Measurements from ENCODE around the gene TPCN1. TPM values are rescaled to one million over a fixed set of nuclear protein-coding genes. Genes with fewer than 3 reads are reported as not detected.

TPCN1 gene
- polyA plus RNA-seq, 1 experiment = 10.9 TPM

DNA sequence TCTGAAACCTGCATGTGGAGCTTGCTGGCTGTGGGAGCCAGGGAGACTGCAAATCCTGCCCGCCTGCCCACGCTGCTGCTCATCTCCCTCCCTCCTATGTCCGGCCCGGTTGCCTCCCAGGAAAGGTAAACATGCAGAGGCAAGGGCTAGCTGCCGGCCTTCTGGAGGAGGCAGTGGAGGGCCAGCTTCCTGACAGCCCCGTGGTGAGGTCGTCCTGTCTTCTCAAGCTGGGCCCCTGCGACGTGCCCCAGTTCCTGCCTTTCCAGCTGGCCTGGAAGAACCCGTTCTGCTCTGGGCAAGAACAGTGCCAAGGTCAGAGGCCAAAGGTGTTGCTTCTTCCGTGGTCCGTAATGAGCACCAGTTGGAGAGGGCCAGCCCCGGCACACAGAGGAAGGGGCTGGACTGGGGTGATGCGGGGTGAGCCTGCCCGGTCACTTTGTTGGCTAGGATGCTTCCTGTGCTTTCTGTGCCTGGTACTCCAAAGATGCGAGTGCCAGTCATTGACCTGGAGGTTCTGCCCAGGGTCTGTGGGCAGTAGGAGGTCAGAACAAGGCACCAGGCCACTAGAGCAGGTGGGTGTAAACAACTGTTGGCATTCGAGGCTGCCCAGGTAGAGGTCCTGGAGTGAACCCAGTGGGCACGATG lies 25.3 kb downstream of the TPCN1 start:
- ChIA-PET POLR2A (interaction anchor here (0.5 to 0.9 kb wide), 2 partner anchors 23 to 100 kb away, joined by 3 read pairs; no protein-coding TSS in a partner anchor), CTCF (interaction anchor here (1.6 kb wide), 1 partner anchor 50 kb away, joined by 3 read pairs; no protein-coding TSS in a partner anchor)
- H3K27ac ChIP-seq (ENCODE audit: low read depth, low read length) = peak overlapping the region; percentile 74
- H3K4me3 ChIP-seq (ENCODE audit: low read depth, low read length) = no peak overlapping the region
- no peak for DNase-seq (ENCODE audit: low read depth, low spot score)
- H3K9me3 ChIP-seq (ENCODE audit: control insufficient read depth, insufficient read depth, low read length) = peaks cover 2% of the 10 kb centered on the region; the same call in 1 of the 2 replicates
- TF ChIP-seq, protein P1, sequence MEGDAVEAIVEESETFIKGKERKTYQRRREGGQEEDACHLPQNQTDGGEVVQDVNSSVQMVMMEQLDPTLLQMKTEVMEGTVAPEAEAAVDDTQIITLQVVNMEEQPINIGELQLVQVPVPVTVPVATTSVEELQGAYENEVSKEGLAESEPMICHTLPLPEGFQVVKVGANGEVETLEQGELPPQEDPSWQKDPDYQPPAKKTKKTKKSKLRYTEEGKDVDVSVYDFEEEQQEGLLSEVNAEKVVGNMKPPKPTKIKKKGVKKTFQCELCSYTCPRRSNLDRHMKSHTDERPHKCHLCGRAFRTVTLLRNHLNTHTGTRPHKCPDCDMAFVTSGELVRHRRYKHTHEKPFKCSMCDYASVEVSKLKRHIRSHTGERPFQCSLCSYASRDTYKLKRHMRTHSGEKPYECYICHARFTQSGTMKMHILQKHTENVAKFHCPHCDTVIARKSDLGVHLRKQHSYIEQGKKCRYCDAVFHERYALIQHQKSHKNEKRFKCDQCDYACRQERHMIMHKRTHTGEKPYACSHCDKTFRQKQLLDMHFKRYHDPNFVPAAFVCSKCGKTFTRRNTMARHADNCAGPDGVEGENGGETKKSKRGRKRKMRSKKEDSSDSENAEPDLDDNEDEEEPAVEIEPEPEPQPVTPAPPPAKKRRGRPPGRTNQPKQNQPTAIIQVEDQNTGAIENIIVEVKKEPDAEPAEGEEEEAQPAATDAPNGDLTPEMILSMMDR (IDR thresholded peaks at IDR 0.05; ENCODE audit: low read depth, low read length) = no peak
- H3K27me3 ChIP-seq (ENCODE audit: control insufficient read depth, insufficient read depth, low read length) = no peaks in the 10 kb centered on the region

GRCh38 chr12:113247123-113248050 lies 26.1 kb downstream of the TPCN1 start:
- POLR2A ChIA-PET = no interaction called here
- H3K9me3 ChIP-seq (ENCODE audit: control insufficient read depth, insufficient read depth, low read length) = peaks cover 4% of the 10 kb centered on the region; the same call in 1 of the 2 replicates
- H3K27ac ChIP-seq (ENCODE audit: low read depth, low read length) = no peak overlapping the region
- no peak overlapping the region for H3K4me3 ChIP-seq (ENCODE audit: low read depth, low read length)
- no peak for DNase-seq (ENCODE audit: low read depth, low spot score)
- no peaks in the 10 kb centered on the region for H3K27me3 ChIP-seq (ENCODE audit: control insufficient read depth, insufficient read depth, low read length)
- TF ChIP-seq, protein P1 (IDR thresholded peaks at IDR 0.05; ENCODE audit: low read depth, low read length) = no peak
- CTCF ChIA-PET = no interaction called here

- H3K27ac ChIP-seq (ENCODE audit: low read depth, low read length) = no peak overlapping the region
- TF ChIP-seq, protein P1 (IDR thresholded peaks at IDR 0.05; ENCODE audit: low read depth, low read length) = no peak
- no peak overlapping the region for H3K4me3 ChIP-seq (ENCODE audit: low read depth, low read length)
- POLR2A ChIA-PET = no interaction called here
- no peak for DNase-seq (ENCODE audit: low read depth, low spot score)
- peaks cover 6% of the 10 kb centered on the region for H3K9me3 ChIP-seq (ENCODE audit: control insufficient read depth, insufficient read depth, low read length)
- CTCF ChIA-PET = no interaction called here
- no peaks in the 10 kb centered on the region for H3K27me3 ChIP-seq (ENCODE audit: control insufficient read depth, insufficient read depth, low read length)
These were observed 27.0 kb downstream of the TPCN1 start for GRCh38 chr12:113248051-113248825.

GRCh38 chr12:113248842-113249435 lies 27.7 kb downstream of the TPCN1 start:
- no peak overlapping the region for H3K4me3 ChIP-seq (ENCODE audit: low read depth, low read length)
- no peak for DNase-seq (ENCODE audit: low read depth, low spot score)
- H3K9me3 ChIP-seq (ENCODE audit: control insufficient read depth, insufficient read depth, low read length) = peaks cover 12% of the 10 kb centered on the region
- H3K27me3 ChIP-seq (ENCODE audit: control insufficient read depth, insufficient read depth, low read length) = no peaks in the 10 kb centered on the region
- CTCF ChIA-PET = no interaction called here
- TF ChIP-seq, protein P1 (IDR thresholded peaks at IDR 0.05; ENCODE audit: low read depth, low read length) = no peak
- H3K27ac ChIP-seq (ENCODE audit: low read depth, low read length) = no peak overlapping the region
- POLR2A ChIA-PET = no interaction called here

Measured in AG04450 (cell line).